Neural cell (in vitro differentiated cells): ENCODE measurements around the gene GLDC.

Source experiments
- EP300 ChIP-seq: fragments of 450-650 bp; conservative IDR thresholded peaks from 2 replicates; pipeline ENCODE4 v1.6.1; 2014; ENCODE audit warnings: antibody characterized with exemption, mild to moderate bottlenecking, moderate library complexity; ENCODE audit not compliant: poor library complexity, severe bottlenecking
- EZH2 ChIP-seq: fragments of 200-600, 300-800 bp; shearing (Covaris generic), sonication (generic); IDR thresholded peaks from 2 replicates; pipeline ENCODE4 v1.6.1; 2014; ENCODE audit warnings: antibody characterized with exemption, low read length, borderline replicate concordance, mild to moderate bottlenecking; ENCODE audit not compliant: insufficient read depth, poor library complexity, severe bottlenecking
- MXI1 ChIP-seq: fragments of 450-650 bp; conservative IDR thresholded peaks from 2 replicates; pipeline ENCODE4 v1.6.1; 2014; ENCODE audit warnings: antibody characterized with exemption, mild to moderate bottlenecking; ENCODE audit not compliant: poor library complexity, severe bottlenecking
- POLR2AphosphoS5 ChIP-seq: IDR thresholded peaks from 2 replicates; pipeline ENCODE4 v1.6.1; 2012
- SMC3 ChIP-seq: fragments of 450-650 bp; conservative IDR thresholded peaks from 2 replicates; pipeline ENCODE4 v1.6.1; 2014; ENCODE audit warnings: antibody characterized with exemption, mild to moderate bottlenecking, moderate library complexity; ENCODE audit not compliant: poor library complexity
- TAF1 ChIP-seq: IDR thresholded peaks from 2 replicates; pipeline ENCODE4 v1.6.1; 2012; ENCODE audit warnings: low read depth
- TF ChIP-seq, protein P1 (sequence below): fragments of 450-650 bp; IDR thresholded peaks from 2 replicates; pipeline ENCODE4 v1.5.1; 2014; ENCODE audit warnings: antibody characterized with exemption, mild to moderate bottlenecking, moderate library complexity; ENCODE audit not compliant: poor library complexity, severe bottlenecking
- TF ChIP-seq, protein P2 (sequence below): IDR thresholded peaks from 2 replicates; pipeline ENCODE4 v1.6.1; 2012; ENCODE audit warnings: borderline replicate concordance

GRCh38 chr9:6692881-6693361, 47.4 kb upstream of the GLDC start:
- no peak for TF ChIP-seq MXI1
- no peak for TF ChIP-seq EP300
- TF ChIP-seq, protein P1, sequence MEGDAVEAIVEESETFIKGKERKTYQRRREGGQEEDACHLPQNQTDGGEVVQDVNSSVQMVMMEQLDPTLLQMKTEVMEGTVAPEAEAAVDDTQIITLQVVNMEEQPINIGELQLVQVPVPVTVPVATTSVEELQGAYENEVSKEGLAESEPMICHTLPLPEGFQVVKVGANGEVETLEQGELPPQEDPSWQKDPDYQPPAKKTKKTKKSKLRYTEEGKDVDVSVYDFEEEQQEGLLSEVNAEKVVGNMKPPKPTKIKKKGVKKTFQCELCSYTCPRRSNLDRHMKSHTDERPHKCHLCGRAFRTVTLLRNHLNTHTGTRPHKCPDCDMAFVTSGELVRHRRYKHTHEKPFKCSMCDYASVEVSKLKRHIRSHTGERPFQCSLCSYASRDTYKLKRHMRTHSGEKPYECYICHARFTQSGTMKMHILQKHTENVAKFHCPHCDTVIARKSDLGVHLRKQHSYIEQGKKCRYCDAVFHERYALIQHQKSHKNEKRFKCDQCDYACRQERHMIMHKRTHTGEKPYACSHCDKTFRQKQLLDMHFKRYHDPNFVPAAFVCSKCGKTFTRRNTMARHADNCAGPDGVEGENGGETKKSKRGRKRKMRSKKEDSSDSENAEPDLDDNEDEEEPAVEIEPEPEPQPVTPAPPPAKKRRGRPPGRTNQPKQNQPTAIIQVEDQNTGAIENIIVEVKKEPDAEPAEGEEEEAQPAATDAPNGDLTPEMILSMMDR, result no peak
- TF ChIP-seq EZH2, result no peak
- TF ChIP-seq SMC3, result no peak
- no peak for TF ChIP-seq POLR2AphosphoS5
- TF ChIP-seq, protein P2, sequence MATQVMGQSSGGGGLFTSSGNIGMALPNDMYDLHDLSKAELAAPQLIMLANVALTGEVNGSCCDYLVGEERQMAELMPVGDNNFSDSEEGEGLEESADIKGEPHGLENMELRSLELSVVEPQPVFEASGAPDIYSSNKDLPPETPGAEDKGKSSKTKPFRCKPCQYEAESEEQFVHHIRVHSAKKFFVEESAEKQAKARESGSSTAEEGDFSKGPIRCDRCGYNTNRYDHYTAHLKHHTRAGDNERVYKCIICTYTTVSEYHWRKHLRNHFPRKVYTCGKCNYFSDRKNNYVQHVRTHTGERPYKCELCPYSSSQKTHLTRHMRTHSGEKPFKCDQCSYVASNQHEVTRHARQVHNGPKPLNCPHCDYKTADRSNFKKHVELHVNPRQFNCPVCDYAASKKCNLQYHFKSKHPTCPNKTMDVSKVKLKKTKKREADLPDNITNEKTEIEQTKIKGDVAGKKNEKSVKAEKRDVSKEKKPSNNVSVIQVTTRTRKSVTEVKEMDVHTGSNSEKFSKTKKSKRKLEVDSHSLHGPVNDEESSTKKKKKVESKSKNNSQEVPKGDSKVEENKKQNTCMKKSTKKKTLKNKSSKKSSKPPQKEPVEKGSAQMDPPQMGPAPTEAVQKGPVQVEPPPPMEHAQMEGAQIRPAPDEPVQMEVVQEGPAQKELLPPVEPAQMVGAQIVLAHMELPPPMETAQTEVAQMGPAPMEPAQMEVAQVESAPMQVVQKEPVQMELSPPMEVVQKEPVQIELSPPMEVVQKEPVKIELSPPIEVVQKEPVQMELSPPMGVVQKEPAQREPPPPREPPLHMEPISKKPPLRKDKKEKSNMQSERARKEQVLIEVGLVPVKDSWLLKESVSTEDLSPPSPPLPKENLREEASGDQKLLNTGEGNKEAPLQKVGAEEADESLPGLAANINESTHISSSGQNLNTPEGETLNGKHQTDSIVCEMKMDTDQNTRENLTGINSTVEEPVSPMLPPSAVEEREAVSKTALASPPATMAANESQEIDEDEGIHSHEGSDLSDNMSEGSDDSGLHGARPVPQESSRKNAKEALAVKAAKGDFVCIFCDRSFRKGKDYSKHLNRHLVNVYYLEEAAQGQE, result no peak
- TF ChIP-seq TAF1, result no peak
